SK-N-MC (cell line): ENCODE results near the gene TNFRSF21.
"Not testable (repeated sequence)": the region's sequence is repeated elsewhere in the genome, so short reads cannot be mapped to it uniquely, and the experiment has no call there.

Source experiments
- DNase-seq: peaks from one replicate; pipeline ENCODE4 v3.0.0-alpha.2; 2011; ENCODE audit warnings: low read depth, low spot score
- H3K27ac ChIP-seq: fragments of 200-600 bp; sonication (generic); 2 replicates; pipeline ENCODE4 v1.5.1; 2016; ENCODE audit warnings: mixed run types
- H3K36me3 ChIP-seq: fragments of 200-600 bp; sonication (generic); 2 replicates; pipeline ENCODE4 v1.6.1; 2017; ENCODE audit warnings: antibody characterized with exemption, low read length, mixed read lengths; ENCODE audit not compliant: insufficient read depth
- H3K4me3 ChIP-seq: fragments of 200-600 bp; sonication (generic); 2 replicates; pipeline ENCODE4 v1.5.1; 2016
- H3K9ac ChIP-seq: fragments of 200-600 bp; sonication (generic); 2 replicates; pipeline ENCODE4 v1.8.0; 2017; ENCODE audit warnings: mixed run types, mixed read lengths; ENCODE audit not compliant: insufficient read length
- H3K9me3 ChIP-seq: fragments of 200-600 bp; sonication (generic); 2 replicates; pipeline ENCODE4 v1.6.1; 2017; ENCODE audit warnings: low read depth, mild to moderate bottlenecking, antibody characterized with exemption, low read length, moderate library complexity, mixed read lengths
- EZH2 ChIP-seq: fragments of 200-600 bp; sonication (generic); IDR thresholded peaks from one replicate; pipeline ENCODE4 v1.6.1; 2017; ENCODE audit warnings: antibody characterized with exemption
- FOXP2 ChIP-seq: optimal IDR thresholded peaks from 2 replicates; pipeline ENCODE3; 2011; ENCODE audit warnings: mild to moderate bottlenecking, moderate library complexity; ENCODE audit not compliant: insufficient read depth; ENCODE audit errors: extremely low read length, control extremely low read depth
- POLR2AphosphoS5 ChIP-seq: IDR thresholded peaks from 2 replicates; pipeline ENCODE4 v1.6.1; 2012; ENCODE audit warnings: mild to moderate bottlenecking, low read depth, low read length, borderline replicate concordance

TNFRSF21 gene

GRCh38 chr6:47335466-47335865 is 25.8 kb upstream of the TNFRSF21 start:
- Histone ChIP-seq H3K9ac (no peak overlapping the region), H3K9me3 (no peaks in the 10 kb centered on the region), H3K27ac (no peak overlapping the region), H3K36me3 (no peaks in the 10 kb centered on the region), H3K4me3 (no peak overlapping the region)
- no peak for DNase-seq
- no peak for TF ChIP-seq POLR2AphosphoS5
- no peak for TF ChIP-seq FOXP2
- TF ChIP-seq EZH2, result no peak

DNA sequence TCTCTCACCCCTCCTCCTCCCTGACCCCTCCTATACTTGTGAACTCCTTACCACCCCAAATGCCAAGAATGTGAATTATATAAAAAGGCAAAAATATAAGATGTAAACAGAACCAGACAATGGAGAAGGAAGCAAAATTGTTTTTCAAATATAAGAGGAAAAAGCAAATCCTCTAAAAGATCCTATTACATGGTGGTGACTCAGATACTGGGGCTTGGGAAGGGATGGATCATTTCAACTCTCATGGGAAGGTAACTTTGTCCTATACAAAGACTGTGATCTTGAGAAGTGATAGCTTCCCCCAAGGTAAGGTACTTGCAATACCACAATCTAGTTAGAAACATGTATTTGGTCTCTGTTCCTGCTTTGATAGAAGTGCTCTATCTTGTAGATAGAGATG is 24.6 kb upstream of the TNFRSF21 start:
- no peaks in the 10 kb centered on the region for H3K36me3 ChIP-seq
- no peak overlapping the region for H3K27ac ChIP-seq
- DNase-seq, result no peak
- no peak overlapping the region for H3K9ac ChIP-seq
- TF ChIP-seq POLR2AphosphoS5 (no peak), FOXP2 (no peak), EZH2 (no peak)
- H3K9me3 ChIP-seq, result no peaks in the 10 kb centered on the region
- H3K4me3 ChIP-seq, result no peak overlapping the region

GRCh38 chr6:47328606-47329005 is 18.9 kb upstream of the TNFRSF21 start:
- not testable (repeated sequence) for H3K4me3 ChIP-seq, H3K9ac ChIP-seq, DNase-seq, H3K36me3 ChIP-seq, H3K27ac ChIP-seq, H3K9me3 ChIP-seq

- not testable (repeated sequence) for H3K27ac ChIP-seq, DNase-seq, H3K4me3 ChIP-seq
Measured at GRCh38 chr6:47328139-47328538, 18.4 kb upstream of the TNFRSF21 start.

DNA sequence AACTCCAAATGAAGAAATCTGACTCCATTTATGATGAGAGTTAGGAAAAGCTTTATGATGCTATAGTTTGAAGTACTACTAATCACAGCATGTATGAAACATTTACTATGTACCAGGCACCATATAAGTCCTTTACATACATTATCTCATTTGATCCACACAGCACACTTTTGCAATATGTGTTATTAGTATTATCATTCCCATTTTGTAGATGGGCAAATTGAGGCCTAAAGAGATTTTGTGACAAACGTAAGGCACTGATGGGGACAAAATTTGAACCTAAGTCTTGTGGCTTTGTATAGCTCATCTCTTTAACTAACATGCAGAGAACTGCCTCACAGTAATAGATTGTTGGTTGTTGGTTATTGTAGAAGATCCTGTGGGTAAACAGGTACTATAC is 14.2 kb upstream of the TNFRSF21 start:
- no peak for DNase-seq
- H3K9me3 ChIP-seq, result no peaks in the 10 kb centered on the region
- no peak overlapping the region for H3K9ac ChIP-seq
- TF ChIP-seq POLR2AphosphoS5 (no peak), FOXP2 (no peak), EZH2 (no peak)
- H3K36me3 ChIP-seq, result no peaks in the 10 kb centered on the region
- no peak overlapping the region for H3K4me3 ChIP-seq
- H3K27ac ChIP-seq, result no peak overlapping the region

More at GRCh38 chr6:47328139-47328538, 18.4 kb upstream of the TNFRSF21 start:
- not testable (repeated sequence) for H3K36me3 ChIP-seq, H3K9me3 ChIP-seq, H3K9ac ChIP-seq

- no peaks in the 10 kb centered on the region for H3K9me3 ChIP-seq
- no peak for DNase-seq
- TF ChIP-seq EZH2, result no peak
- TF ChIP-seq POLR2AphosphoS5, result no peak
- TF ChIP-seq FOXP2, result no peak
- no peak overlapping the region for H3K4me3 ChIP-seq
- H3K36me3 ChIP-seq, result no peaks in the 10 kb centered on the region
- no peak overlapping the region for H3K27ac ChIP-seq
- no peak overlapping the region for H3K9ac ChIP-seq
Measured at GRCh38 chr6:47323321-47323720, 13.6 kb upstream of the TNFRSF21 start.

- H3K9me3 ChIP-seq, result no peaks in the 10 kb centered on the region
- H3K9ac ChIP-seq, result no peak overlapping the region
- H3K36me3 ChIP-seq, result no peaks in the 10 kb centered on the region
- TF ChIP-seq EZH2 (no peak), FOXP2 (no peak), POLR2AphosphoS5 (no peak)
- no peak overlapping the region for H3K4me3 ChIP-seq
- no peak for DNase-seq
- no peak overlapping the region for H3K27ac ChIP-seq
Measured at GRCh38 chr6:47321577-47321976, 11.9 kb upstream of the TNFRSF21 start.

GRCh38 chr6:47319867-47320266 is 10.2 kb upstream of the TNFRSF21 start:
- DNase-seq, result no peak
- no peak overlapping the region for H3K9ac ChIP-seq
- no peaks in the 10 kb centered on the region for H3K36me3 ChIP-seq
- no peaks in the 10 kb centered on the region for H3K9me3 ChIP-seq
- TF ChIP-seq POLR2AphosphoS5 (no peak), EZH2 (no peak)
- no peak overlapping the region for H3K4me3 ChIP-seq
- no peak overlapping the region for H3K27ac ChIP-seq

DNA sequence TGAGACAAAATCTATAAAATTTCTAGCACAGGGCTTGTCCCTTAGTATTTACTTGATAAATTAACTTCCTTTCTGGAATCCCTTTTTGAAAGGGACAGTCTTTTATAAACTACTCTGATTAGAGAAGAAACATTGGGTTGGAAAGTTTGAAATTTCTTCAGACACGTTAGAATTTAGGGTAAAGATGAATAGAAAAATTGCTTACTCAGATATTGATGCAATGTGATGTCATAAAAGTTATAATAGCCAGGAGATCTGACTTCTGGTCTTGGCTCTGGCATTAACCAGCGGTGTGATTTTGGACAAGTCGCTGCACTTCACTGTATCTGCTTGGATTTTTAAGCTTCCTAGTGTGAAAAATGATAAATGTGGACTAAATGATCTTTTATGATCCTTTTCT is 9.7 kb upstream of the TNFRSF21 start:
- no peaks in the 10 kb centered on the region for H3K36me3 ChIP-seq
- DNase-seq, result no peak
- no peaks in the 10 kb centered on the region for H3K9me3 ChIP-seq
- H3K4me3 ChIP-seq, result no peak overlapping the region
- H3K27ac ChIP-seq, result no peak overlapping the region
- TF ChIP-seq POLR2AphosphoS5 (no peak), EZH2 (no peak), FOXP2 (no peak)
- H3K9ac ChIP-seq, result no peak overlapping the region

- no peak overlapping the region for H3K4me3 ChIP-seq
- TF ChIP-seq FOXP2, result no peak
- no peak for TF ChIP-seq POLR2AphosphoS5
- TF ChIP-seq EZH2, result no peak
Measured at GRCh38 chr6:47318236-47318989, 8.7 kb upstream of the TNFRSF21 start.

GRCh38 chr6:47315181-47315580 is 5.5 kb upstream of the TNFRSF21 start:
- H3K9me3 ChIP-seq, H3K4me3 ChIP-seq, H3K36me3 ChIP-seq, H3K27ac ChIP-seq, H3K9ac ChIP-seq, DNase-seq: not testable (repeated sequence)

More at GRCh38 chr6:47318236-47318989, 8.7 kb upstream of the TNFRSF21 start:
- no peak overlapping the region for H3K27ac ChIP-seq
- DNase-seq, result no peak
- H3K9ac ChIP-seq, result no peak overlapping the region
- H3K9me3 ChIP-seq, result no peaks in the 10 kb centered on the region
- H3K36me3 ChIP-seq, result no peaks in the 10 kb centered on the region
